H9 (cell line): ENCODE measurements around the gene NRG2. TPM values are rescaled to one million over a fixed set of nuclear protein-coding genes. Genes with fewer than 3 reads are reported as not detected.

ENCODE experiments used
- DNase-seq: peaks from one replicate; pipeline ENCODE4 v3.0.0-alpha.2; 2017
- H2AFZ ChIP-seq: one replicate; pipeline ENCODE4 v1.6.1; 2013; ENCODE audit warnings: mild to moderate bottlenecking, low read length, control low read depth, moderate library complexity
- H2AK5ac ChIP-seq: 2 replicates; pipeline ENCODE4 v1.6.1; 2013; ENCODE audit warnings: low read length, control low read depth, mixed read lengths; ENCODE audit not compliant: insufficient read length
- H2BK120ac ChIP-seq: one replicate; pipeline ENCODE4 v1.6.1; 2013; ENCODE audit warnings: low read depth, mild to moderate bottlenecking, low read length, control low read depth, inconsistent platforms; ENCODE audit not compliant: poor library complexity, severe bottlenecking
- H2BK12ac ChIP-seq: 2 replicates; pipeline ENCODE4 v1.6.1; 2013; ENCODE audit warnings: low read length, control low read depth, mixed read lengths, low read depth; ENCODE audit not compliant: insufficient read length
- H2BK15ac ChIP-seq: 2 replicates; pipeline ENCODE4 v1.6.1; 2013; ENCODE audit warnings: low read depth, low read length, control low read depth
- H2BK20ac ChIP-seq: one replicate; pipeline ENCODE4 v1.6.1; 2013; ENCODE audit warnings: low read depth, mild to moderate bottlenecking, low read length, control low read depth, inconsistent platforms; ENCODE audit not compliant: poor library complexity, severe bottlenecking
- H2BK5ac ChIP-seq: 2 replicates; pipeline ENCODE4 v1.6.1; 2013; ENCODE audit warnings: low read length, control low read depth, mixed read lengths; ENCODE audit not compliant: insufficient read length
- H3K14ac ChIP-seq: 2 replicates; pipeline ENCODE4 v1.6.1; 2013; ENCODE audit warnings: low read length, control low read depth; ENCODE audit not compliant: insufficient read depth
- H3K18ac ChIP-seq: 2 replicates; pipeline ENCODE4 v1.6.1; 2013; ENCODE audit warnings: low read depth, mild to moderate bottlenecking, mixed read lengths, low read length, control low read depth; ENCODE audit not compliant: insufficient read length
- H3K23ac ChIP-seq: 2 replicates; pipeline ENCODE4 v1.6.1; 2013; ENCODE audit warnings: low read length, control low read depth, mixed read lengths, low read depth; ENCODE audit not compliant: insufficient read length
- H3K23me2 ChIP-seq: 2 replicates; pipeline ENCODE4 v1.6.1; 2013; ENCODE audit warnings: low read depth, mild to moderate bottlenecking, mixed read lengths, low read length, control low read depth; ENCODE audit not compliant: insufficient read length, poor library complexity, severe bottlenecking
- H3K27ac ChIP-seq: 2 replicates; pipeline ENCODE4 v1.5.1; 2013; ENCODE audit warnings: low read length, control low read depth, mixed read lengths, low read depth; ENCODE audit not compliant: insufficient read length
- H3K27me3 ChIP-seq: 2 replicates; pipeline ENCODE4 v1.6.1; 2013; ENCODE audit warnings: low read length, control low read depth, inconsistent platforms; ENCODE audit not compliant: insufficient read depth
- H3K4ac ChIP-seq: 2 replicates; pipeline ENCODE4 v1.6.1; 2013; ENCODE audit warnings: low read depth, mild to moderate bottlenecking, control low read depth, inconsistent platforms, low read length, moderate library complexity
- H3K4me1 ChIP-seq: 2 replicates; pipeline ENCODE4 v1.6.1; 2013; ENCODE audit warnings: low read length, control low read depth, inconsistent platforms; ENCODE audit not compliant: insufficient read depth
- H3K4me2 ChIP-seq: 2 replicates; pipeline ENCODE4 v1.6.1; 2013; ENCODE audit warnings: low read length, control low read depth, mixed read lengths; ENCODE audit not compliant: insufficient read length, insufficient read depth
- H3K56ac ChIP-seq: 2 replicates; pipeline ENCODE4 v1.6.1; 2013; ENCODE audit warnings: low read depth, mild to moderate bottlenecking, mixed read lengths, low read length, control low read depth; ENCODE audit not compliant: insufficient read length
- H3K79me1 ChIP-seq: 2 replicates; pipeline ENCODE4 v1.6.1; 2013; ENCODE audit warnings: low read depth, mild to moderate bottlenecking, moderate library complexity, low read length, control low read depth, inconsistent platforms; ENCODE audit not compliant: insufficient read depth, poor library complexity, severe bottlenecking
- H3K79me2 ChIP-seq: 2 replicates; pipeline ENCODE4 v1.6.1; 2013; ENCODE audit warnings: low read length, control low read depth, inconsistent platforms; ENCODE audit not compliant: insufficient read depth
- H3K9ac ChIP-seq: 2 replicates; pipeline ENCODE4 v1.6.1; 2013; ENCODE audit warnings: low read length, control low read depth, mixed read lengths; ENCODE audit not compliant: insufficient read length; ENCODE audit errors: extremely low read depth
- H3K9me3 ChIP-seq: one replicate; pipeline ENCODE4 v1.6.1; 2013; ENCODE audit warnings: low read depth, low read length, inconsistent platforms; ENCODE audit not compliant: control insufficient read depth
- H3T11ph ChIP-seq: one replicate; pipeline ENCODE4 v1.6.1; 2013; ENCODE audit warnings: mild to moderate bottlenecking, low read length, control low read depth, inconsistent platforms
- H4K20me1 ChIP-seq: one replicate; pipeline ENCODE4 v1.6.1; 2013; ENCODE audit not compliant: control insufficient read depth, insufficient read length, insufficient read depth
- H4K5ac ChIP-seq: 2 replicates; pipeline ENCODE4 v1.6.1; 2013; ENCODE audit warnings: low read depth, mild to moderate bottlenecking, mixed read lengths, low read length, control low read depth; ENCODE audit not compliant: insufficient read length
- H4K8ac ChIP-seq: replicated peaks from 2 replicates; pipeline ENCODE4 v1.6.1; 2013; ENCODE audit warnings: low read length, control low read depth, mixed read lengths, low read depth; ENCODE audit not compliant: insufficient read length
- H4K91ac ChIP-seq: 2 replicates; pipeline ENCODE4 v1.6.1; 2013; ENCODE audit warnings: low read depth, mild to moderate bottlenecking, moderate library complexity, mixed read lengths, low read length, control low read depth; ENCODE audit not compliant: insufficient read length
- H3K27ac Mint-ChIP-seq, 3 experiments: 2 replicates in 2 of 3; 3 replicates in 1 of 3; pipeline ENCODE4 v1.8.0; 2020 to 2021; ENCODE audit warnings: mixed read lengths in 3 of 3, mild to moderate bottlenecking in 1 of 3, moderate library complexity in 1 of 3
- H3K27me3 Mint-ChIP-seq: 2 replicates; pipeline ENCODE4 v1.8.0; 2021; ENCODE audit warnings: low read depth, mild to moderate bottlenecking, moderate library complexity, mixed read lengths
- H3K36me3 Mint-ChIP-seq, 3 experiments: 2 replicates in 2 of 3; 3 replicates in 1 of 3; pipeline ENCODE4 v1.8.0; 2020 to 2021; ENCODE audit warnings: low read depth in 3 of 3, mixed read lengths in 3 of 3; ENCODE audit not compliant: insufficient read depth in 1 of 3
- H3K4me1 Mint-ChIP-seq, 2 experiments: 2 replicates each; pipeline ENCODE4 v1.8.0; 2020; ENCODE audit warnings: mixed read lengths in 2 of 2
- H3K4me3 Mint-ChIP-seq, 2 experiments: 2 replicates in 1 of 2; 3 replicates in 1 of 2; pipeline ENCODE4 v1.8.0; 2020 to 2021; ENCODE audit warnings: mild to moderate bottlenecking in 2 of 2, mixed read lengths in 2 of 2, moderate library complexity in 1 of 2
- H3K9me3 Mint-ChIP-seq, 2 experiments: 2 replicates in 1 of 2; 3 replicates in 1 of 2; pipeline ENCODE4 v1.8.0; 2020; ENCODE audit warnings: mild to moderate bottlenecking in 2 of 2, mixed read lengths in 2 of 2, moderate library complexity in 1 of 2
- CTCF ChIP-seq: fragments of 200-600 bp; sonication (generic); conservative IDR thresholded peaks from 3 replicates; pipeline ENCODE4 v1.8.0; 2021; ENCODE audit warnings: antibody characterized with exemption, mild to moderate bottlenecking
- WGBS: extraction: QIAGEN DNeasy Blood & Tissue Kit; methylation state at CpG from one replicate; pipeline ENCODE4 v1.1.7; 2013; ENCODE audit warnings: missing lambda C conversion rate, low lambda C conversion rate, mixed read lengths; ENCODE audit not compliant: insufficient read length; ENCODE audit errors: extremely low coverage; 5-methylcytosine and 5-hydroxymethylcytosine counted together
- total RNA-seq: library from RNA; stranded (reverse); gene quantifications from 2 replicates; pipeline ENCODE4 v1.2.1, GENCODE V29; 2021

Gene NRG2
- total RNA-seq, 1 experiment from 2014 or later: not detected

GRCh38 chr5:139998837-139999236 lies 44.3 kb downstream of the NRG2 start:
- no peak overlapping the region for H3K27ac Mint-ChIP-seq
- Histone ChIP-seq H2BK15ac (no peak overlapping the region), H3K14ac (no peak overlapping the region), H3K4me2 (no peak overlapping the region), H3K4me1 (no peaks in the 10 kb centered on the region), H3K79me1 (no peaks in the 10 kb centered on the region), H3K79me2 (no peaks in the 10 kb centered on the region), H2BK20ac (no peak overlapping the region), H3K23me2 (no peaks in the 10 kb centered on the region), H3K9me3 (no peaks in the 10 kb centered on the region), H3K9ac (no peak overlapping the region), H3K27ac (no peak overlapping the region), H3K4ac (no peak overlapping the region), H4K20me1 (no peaks in the 10 kb centered on the region), H3K27me3 (no peaks in the 10 kb centered on the region; the same call in 1 of the 2 replicates), H4K8ac (no peak overlapping the region), H4K5ac (no peak overlapping the region), H2BK120ac (no peak overlapping the region), H2AFZ (no peak overlapping the region), H2AK5ac (no peak overlapping the region), H4K91ac (no peak overlapping the region), H3K18ac (no peak overlapping the region), H2BK5ac (no peak overlapping the region), H3K56ac (no peak overlapping the region), H3K23ac (no peak overlapping the region), H2BK12ac (no peak overlapping the region), H3T11ph (no peak overlapping the region)
- DNase-seq: no peak
- H3K36me3 Mint-ChIP-seq: no peaks in the 10 kb centered on the region
- peaks cover 3 to 7% of the 10 kb centered on the region in 2 experiments; a peak in 3 of 4 replicates for H3K4me1 Mint-ChIP-seq
- H3K9me3 Mint-ChIP-seq: no peaks in the 10 kb centered on the region
- no peak for TF ChIP-seq CTCF
- WGBS: no CpG with 5 or more reads among the region's 3 CpGs
- no peak overlapping the region for H3K4me3 Mint-ChIP-seq
- H3K27me3 Mint-ChIP-seq: peaks cover 63% of the 10 kb centered on the region
